Bronchial epithelial cell (primary cell): ENCODE data around the gene DST. TPM values are rescaled to one million over a fixed set of nuclear protein-coding genes. Genes with fewer than 3 reads are reported as not detected.

Experiments
- DNase-seq: peaks from one replicate; pipeline ENCODE4 v3.0.0-alpha.2; 2010; ENCODE audit warnings: low read depth
- FAIRE-seq: peaks from 2 replicates; lab custom pipeline; 2011; peaks lifted over from hg19 to GRCh38; lab: Jason Lieb, UNC
- H3K27me3 ChIP-seq: 2 replicates; pipeline ENCODE4 v1.5.1; 2011; ENCODE audit warnings: low read length; ENCODE audit not compliant: control insufficient read depth, insufficient read depth
- H3K36me3 ChIP-seq: 2 replicates; pipeline ENCODE4 v1.5.1; 2011; ENCODE audit warnings: low read length; ENCODE audit not compliant: control insufficient read depth, insufficient read depth
- H3K4me3 ChIP-seq: 2 replicates; pipeline ENCODE4 v1.5.1; 2011; ENCODE audit warnings: mild to moderate bottlenecking, low read depth, low read length, control low read depth
- total RNA-seq: library from RNA; depleted of rRNA; stranded (reverse); fragments of >200 nt; gene quantifications from 2 replicates; pipeline ENCODE4 v1.2.1, GENCODE V29; 2014
- TF ChIP-seq, protein P1 (sequence below): IDR thresholded peaks from 2 replicates; pipeline ENCODE4 v1.5.1; 2011; ENCODE audit warnings: mild to moderate bottlenecking, moderate library complexity, low read length, control low read depth, inconsistent platforms; ENCODE audit not compliant: insufficient read depth, severe bottlenecking

The DST gene
- total RNA-seq, 1 donor from 2014 or later: 450 TPM

GRCh38 chr6:56517155-56517745, 125.4 kb downstream of the DST start:
- H3K36me3 ChIP-seq: peaks cover 5% of the 10 kb centered on the region
- TF ChIP-seq, protein P1, sequence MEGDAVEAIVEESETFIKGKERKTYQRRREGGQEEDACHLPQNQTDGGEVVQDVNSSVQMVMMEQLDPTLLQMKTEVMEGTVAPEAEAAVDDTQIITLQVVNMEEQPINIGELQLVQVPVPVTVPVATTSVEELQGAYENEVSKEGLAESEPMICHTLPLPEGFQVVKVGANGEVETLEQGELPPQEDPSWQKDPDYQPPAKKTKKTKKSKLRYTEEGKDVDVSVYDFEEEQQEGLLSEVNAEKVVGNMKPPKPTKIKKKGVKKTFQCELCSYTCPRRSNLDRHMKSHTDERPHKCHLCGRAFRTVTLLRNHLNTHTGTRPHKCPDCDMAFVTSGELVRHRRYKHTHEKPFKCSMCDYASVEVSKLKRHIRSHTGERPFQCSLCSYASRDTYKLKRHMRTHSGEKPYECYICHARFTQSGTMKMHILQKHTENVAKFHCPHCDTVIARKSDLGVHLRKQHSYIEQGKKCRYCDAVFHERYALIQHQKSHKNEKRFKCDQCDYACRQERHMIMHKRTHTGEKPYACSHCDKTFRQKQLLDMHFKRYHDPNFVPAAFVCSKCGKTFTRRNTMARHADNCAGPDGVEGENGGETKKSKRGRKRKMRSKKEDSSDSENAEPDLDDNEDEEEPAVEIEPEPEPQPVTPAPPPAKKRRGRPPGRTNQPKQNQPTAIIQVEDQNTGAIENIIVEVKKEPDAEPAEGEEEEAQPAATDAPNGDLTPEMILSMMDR: no peak
- H3K27me3 ChIP-seq: no peaks in the 10 kb centered on the region
- DNase-seq: no peak
- no peak overlapping the region for H3K4me3 ChIP-seq
- no peak for FAIRE-seq

DNA sequence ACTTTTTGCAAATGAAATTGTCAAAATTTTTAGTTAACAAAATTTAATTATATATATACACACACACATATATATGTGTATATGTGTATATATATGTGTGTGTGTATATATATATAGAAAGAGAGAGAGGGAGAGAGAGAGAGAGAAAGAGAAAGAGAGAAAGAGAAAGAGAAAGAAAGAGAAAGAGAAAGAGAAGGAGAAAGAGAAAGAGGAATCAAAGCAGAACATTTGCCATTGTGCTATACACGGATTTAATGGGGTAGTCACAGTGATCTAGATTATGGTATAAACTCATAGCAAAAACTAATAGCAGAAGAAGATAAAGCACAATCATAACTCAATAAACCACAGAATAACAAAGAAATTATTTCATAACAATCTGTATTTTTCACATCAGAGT, 126.7 kb downstream of the DST start:
- no peak for DNase-seq
- H3K4me3 ChIP-seq: no peak overlapping the region
- peaks cover 7% of the 10 kb centered on the region for H3K36me3 ChIP-seq
- no peak for FAIRE-seq
- no peaks in the 10 kb centered on the region for H3K27me3 ChIP-seq
- TF ChIP-seq, protein P1: no peak

DNA sequence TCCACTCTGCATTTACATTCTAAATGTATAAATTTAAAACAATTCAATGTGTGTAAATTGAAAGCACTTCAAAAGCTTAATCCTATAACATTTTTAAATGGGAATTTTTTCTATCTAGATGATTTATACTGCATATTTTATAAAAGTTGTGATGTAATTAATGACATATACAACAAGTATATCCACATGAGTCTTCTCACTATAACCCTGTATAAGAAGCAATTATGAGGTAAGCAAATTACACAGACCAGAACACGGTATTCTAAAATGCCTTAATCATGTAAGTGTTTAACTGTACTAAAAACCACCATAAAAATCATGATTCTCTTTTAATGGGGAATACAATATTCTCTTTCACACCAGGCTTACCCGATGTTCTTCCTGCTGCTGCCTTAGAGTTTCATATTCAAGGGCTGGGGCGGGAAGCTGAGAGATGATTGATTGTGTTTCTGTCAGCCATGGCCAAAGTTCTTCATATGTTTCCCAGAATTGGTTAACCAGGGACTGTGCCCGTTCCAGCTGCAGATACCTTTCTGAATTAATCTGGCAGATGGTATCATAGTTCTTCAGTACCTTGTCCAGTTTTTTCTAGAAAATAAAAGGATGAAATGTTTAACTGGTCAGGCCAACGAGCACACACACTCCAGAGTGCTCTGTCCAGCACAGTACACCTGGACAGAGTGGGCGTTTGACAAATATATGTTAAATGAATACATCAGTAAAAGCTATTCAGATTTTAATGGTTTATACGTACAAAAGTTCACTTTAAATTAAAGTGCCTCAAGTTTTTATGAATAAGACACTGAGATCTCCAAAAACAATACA, 127.4 kb downstream of the DST start:
- H3K27me3 ChIP-seq: no peaks in the 10 kb centered on the region
- DNase-seq (no peak), FAIRE-seq (no peak)
- H3K36me3 ChIP-seq: peaks cover 7% of the 10 kb centered on the region
- H3K4me3 ChIP-seq: no peak overlapping the region
- TF ChIP-seq, protein P1: no peak

GRCh38 chr6:56514395-56514794, 128.3 kb downstream of the DST start:
- TF ChIP-seq, protein P1: no peak
- FAIRE-seq (no peak), DNase-seq (no peak)
- no peak overlapping the region for H3K4me3 ChIP-seq
- no peaks in the 10 kb centered on the region for H3K27me3 ChIP-seq
- H3K36me3 ChIP-seq: peaks cover 6% of the 10 kb centered on the region

- no peak for FAIRE-seq
- Histone ChIP-seq H3K36me3 (peaks cover 8% of the 10 kb centered on the region), H3K4me3 (no peak overlapping the region), H3K27me3 (no peaks in the 10 kb centered on the region)
- TF ChIP-seq, protein P1: no peak
- DNase-seq: peak; percentile 14
Measured at GRCh38 chr6:56513631-56514030, 129.1 kb downstream of the DST start.

GRCh38 chr6:56511591-56511990, 131.1 kb downstream of the DST start:
- DNase-seq: no peak
- no peak for FAIRE-seq
- Histone ChIP-seq H3K27me3 (no peaks in the 10 kb centered on the region), H3K36me3 (peaks cover 7% of the 10 kb centered on the region), H3K4me3 (no peak overlapping the region)
- TF ChIP-seq, protein P1: no peak
